RWPE2 (cell line): Measurements from ENCODE around the gene ZNF444.
"Not testable (repeated sequence)": the region's sequence is repeated elsewhere in the genome, so short reads cannot be mapped to it uniquely, and the experiment has no call there.

Source experiments
- ATAC-seq: fragments of 200-7000 bp; cut with Tn5 transposase; 3 replicates; pipeline ENCODE4 v1.9.1; 2021; ENCODE audit warnings: low read depth
- DNase-seq: peaks from one replicate; pipeline ENCODE4 v3.0.0-alpha.2; 2020; ENCODE audit warnings: low spot score
- H3K27ac ChIP-seq: fragments of 450-650 bp; 2 replicates; pipeline ENCODE4 v1.5.1; 2017; ENCODE audit warnings: mild to moderate bottlenecking; ENCODE audit not compliant: poor library complexity, severe bottlenecking
- H3K27me3 ChIP-seq: fragments of 250-450 bp; sonication (Bioruptor Pico); 2 replicates; pipeline ENCODE4 v1.5.1; 2021; ENCODE audit warnings: mild to moderate bottlenecking, moderate library complexity; ENCODE audit not compliant: insufficient read depth, poor library complexity, severe bottlenecking
- H3K36me3 ChIP-seq: fragments of 250-450 bp; sonication (Bioruptor Pico); 2 replicates; pipeline ENCODE4 v1.5.1; 2020; ENCODE audit warnings: low read depth, mild to moderate bottlenecking, moderate library complexity
- H3K4me1 ChIP-seq: fragments of 250-450 bp; sonication (Bioruptor Pico); 2 replicates; pipeline ENCODE4 v1.5.1; 2021; ENCODE audit warnings: mild to moderate bottlenecking, moderate library complexity; ENCODE audit not compliant: insufficient read depth, poor library complexity, severe bottlenecking
- H3K4me3 ChIP-seq: fragments of 250-450 bp; sonication (Bioruptor Pico); 2 replicates; pipeline ENCODE4 v1.5.1; 2021; ENCODE audit warnings: mild to moderate bottlenecking, moderate library complexity; ENCODE audit not compliant: severe bottlenecking
- H3K9me3 ChIP-seq: fragments of 250-450 bp; sonication (Bioruptor Pico); 2 replicates; pipeline ENCODE4 v1.5.1; 2021; ENCODE audit warnings: mild to moderate bottlenecking, moderate library complexity; ENCODE audit not compliant: severe bottlenecking
- CTCF ChIP-seq: fragments of 450-650 bp; IDR thresholded peaks from one replicate; pipeline ENCODE4 v1.5.1; 2017; ENCODE audit warnings: mild to moderate bottlenecking, moderate library complexity; ENCODE audit not compliant: poor library complexity, severe bottlenecking

ZNF444 gene

GRCh38 chr19:56193981-56194640, 53.0 kb downstream of the ZNF444 start:
- no peaks in the 10 kb centered on the region for H3K4me1 ChIP-seq
- no peak for TF ChIP-seq CTCF
- H3K27me3 ChIP-seq: no peaks in the 10 kb centered on the region
- no peak for DNase-seq
- ATAC-seq: no peak
- no peaks in the 10 kb centered on the region for H3K9me3 ChIP-seq
- H3K4me3 ChIP-seq: no peak overlapping the region
- no peaks in the 10 kb centered on the region for H3K36me3 ChIP-seq
- H3K27ac ChIP-seq: no peak overlapping the region

- H3K27ac ChIP-seq, H3K4me3 ChIP-seq, H3K9me3 ChIP-seq, H3K4me1 ChIP-seq, H3K27me3 ChIP-seq, ATAC-seq, H3K36me3 ChIP-seq, DNase-seq: not testable (repeated sequence)
These were observed 56.6 kb downstream of the ZNF444 start, which contains the start of gene ZSCAN5B for GRCh38 chr19:56197646-56198045. TSS of gene ZSCAN5B (minus strand) at chr19:56197783. CDS start at chr19:56193052, 4,731 bp downstream.

GRCh38 chr19:56199687-56200086, 58.6 kb downstream of the ZNF444 start:
- no peaks in the 10 kb centered on the region for H3K9me3 ChIP-seq
- H3K27ac ChIP-seq: no peak overlapping the region
- no peaks in the 10 kb centered on the region for H3K36me3 ChIP-seq
- no peak overlapping the region for H3K4me3 ChIP-seq
- no peaks in the 10 kb centered on the region for H3K27me3 ChIP-seq
- no peak for DNase-seq
- no peak for TF ChIP-seq CTCF
- ATAC-seq: no peak
- no peaks in the 10 kb centered on the region for H3K4me1 ChIP-seq

- H3K4me1 ChIP-seq: no peaks in the 10 kb centered on the region
- ATAC-seq (no peak), DNase-seq (no peak)
- no peaks in the 10 kb centered on the region for H3K27me3 ChIP-seq
- no peak for TF ChIP-seq CTCF
- no peaks in the 10 kb centered on the region for H3K36me3 ChIP-seq
- H3K4me3 ChIP-seq: no peak within 1 kb of the TSS
- no peaks in the 10 kb centered on the region for H3K9me3 ChIP-seq
- H3K27ac ChIP-seq: no peak within 1 kb of the TSS
These were observed 60.9 kb downstream of the ZNF444 start, which contains the start of gene ZSCAN5C for GRCh38 chr19:56201973-56202372. TSS of gene ZSCAN5C (plus strand) at chr19:56202273. CDS start at chr19:56205914, 3,641 bp downstream.

- H3K27ac ChIP-seq, H3K36me3 ChIP-seq, H3K4me1 ChIP-seq, H3K4me3 ChIP-seq, H3K9me3 ChIP-seq, H3K27me3 ChIP-seq, DNase-seq, ATAC-seq: not testable (repeated sequence)
These were observed 66.5 kb downstream of the ZNF444 start for GRCh38 chr19:56207581-56207980.

- DNase-seq: no peak
- Histone ChIP-seq H3K27me3 (no peaks in the 10 kb centered on the region), H3K9me3 (no peaks in the 10 kb centered on the region), H3K4me1 (no peaks in the 10 kb centered on the region), H3K36me3 (no peaks in the 10 kb centered on the region), H3K4me3 (no peak overlapping the region), H3K27ac (no peak overlapping the region)
- no peak for TF ChIP-seq CTCF
- no peak for ATAC-seq
These were observed 68.0 kb downstream of the ZNF444 start for GRCh38 chr19:56209091-56209490.

- DNase-seq, H3K9me3 ChIP-seq, H3K4me1 ChIP-seq, H3K36me3 ChIP-seq, H3K27ac ChIP-seq, H3K4me3 ChIP-seq, ATAC-seq, H3K27me3 ChIP-seq: not testable (repeated sequence)
These were observed 68.9 kb downstream of the ZNF444 start for GRCh38 chr19:56210036-56210435.
